ENCODE measurements around the gene CASQ1.

Gene CASQ1

GRCh38 chr1:160232911-160233310 lies 42.5 kb downstream of the CASQ1 start:
- DNase-seq: no peak

- no peak for DNase-seq
These were observed 46.4 kb downstream of the CASQ1 start for GRCh38 chr1:160236806-160237205.

- DNase-seq: no peak
These were observed 47.2 kb downstream of the CASQ1 start for GRCh38 chr1:160237558-160237957.

- no peak for DNase-seq
These were observed 48.0 kb downstream of the CASQ1 start for GRCh38 chr1:160238408-160238807.

GRCh38 chr1:160239582-160240299 lies 49.4 kb downstream of the CASQ1 start:
- DNase-seq: no peak

GRCh38 chr1:160243767-160244166 lies 53.4 kb downstream of the CASQ1 start:
- no peak for DNase-seq

- no peak for DNase-seq
These were observed 53.8 kb downstream of the CASQ1 start for GRCh38 chr1:160244209-160244608.

GRCh38 chr1:160245434-160245833 lies 55.1 kb downstream of the CASQ1 start:
- no peak for DNase-seq

GRCh38 chr1:160247053-160247452 lies 56.7 kb downstream of the CASQ1 start:
- DNase-seq: no peak

GRCh38 chr1:160251011-160251410 lies 60.6 kb downstream of the CASQ1 start:
- no peak for DNase-seq
